IPS-15b (cell line): ENCODE data around the gene FANCI.
A peak's percentile ranks its signal among the peaks of the same experiment; 100 is the strongest.
"Not testable (repeated sequence)": the region's sequence is repeated elsewhere in the genome, so short reads cannot be mapped to it uniquely, and the experiment has no call there.

Experiments
- H3K27me3 ChIP-seq: one replicate; pipeline ENCODE4 v1.6.1; 2013; ENCODE audit warnings: low read length; ENCODE audit not compliant: control insufficient read depth, insufficient read depth
- H3K36me3 ChIP-seq: one replicate; pipeline ENCODE4 v1.6.1; 2013; ENCODE audit warnings: low read length; ENCODE audit not compliant: control insufficient read depth, insufficient read depth
- H3K4me1 ChIP-seq: one replicate; pipeline ENCODE4 v1.6.1; 2013; ENCODE audit warnings: mild to moderate bottlenecking, low read length; ENCODE audit not compliant: control insufficient read depth, insufficient read depth
- H3K4me3 ChIP-seq: one replicate; pipeline ENCODE4 v1.5.1; 2013; ENCODE audit warnings: low read depth, low read length
- H3K9ac ChIP-seq: one replicate; pipeline ENCODE4 v1.6.1; 2013; ENCODE audit warnings: low read depth, mild to moderate bottlenecking, low read length
- H3K9me3 ChIP-seq: one replicate; pipeline ENCODE4 v1.6.1; 2013; ENCODE audit warnings: mild to moderate bottlenecking, low read length; ENCODE audit not compliant: control insufficient read depth, insufficient read depth

Gene FANCI

DNA sequence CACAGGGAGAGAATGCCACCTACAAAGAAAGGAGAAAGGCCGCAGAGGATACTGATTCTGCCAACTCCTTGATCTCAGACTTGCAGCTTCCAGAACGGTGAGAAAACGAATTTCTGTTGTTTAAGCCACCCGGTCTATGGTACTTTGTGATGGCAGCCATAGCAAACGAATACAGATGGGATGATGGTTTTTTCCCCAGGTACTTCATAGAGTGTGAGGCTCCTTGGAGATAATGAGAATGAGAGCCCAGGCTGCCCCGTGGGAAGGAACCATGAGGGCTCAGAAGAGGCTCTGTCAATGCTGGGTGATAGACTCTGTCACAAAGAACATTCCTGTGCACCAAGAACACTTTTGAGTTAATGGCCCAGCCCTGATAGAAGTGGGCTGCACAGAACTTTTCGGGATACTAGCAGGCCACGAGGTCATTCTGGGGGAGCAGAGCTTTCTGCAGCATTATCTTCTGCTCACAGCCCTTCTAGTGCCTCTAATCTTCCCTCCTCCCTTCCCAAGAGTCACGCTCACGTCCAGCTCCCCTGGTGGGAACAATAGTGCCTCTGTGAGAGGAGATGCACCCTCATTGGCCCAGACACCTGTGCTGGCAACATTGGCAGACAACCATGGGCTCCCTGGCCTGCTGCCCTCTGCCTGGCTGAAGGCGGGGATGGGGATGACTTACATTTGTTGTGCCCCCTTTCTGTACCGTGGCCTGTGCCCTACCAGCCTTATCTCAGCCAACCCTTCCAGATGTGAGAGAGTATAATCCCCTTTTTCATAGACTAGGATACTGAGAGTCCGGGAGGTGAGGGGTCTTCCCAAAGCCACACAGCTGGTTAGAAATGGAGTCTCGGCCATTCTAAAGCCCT, 17.2 kb upstream of the FANCI start:
- no peaks in the 10 kb centered on the region for H3K4me1 ChIP-seq
- H3K9me3 ChIP-seq = no peaks in the 10 kb centered on the region
- H3K9ac ChIP-seq = no peak overlapping the region

DNA sequence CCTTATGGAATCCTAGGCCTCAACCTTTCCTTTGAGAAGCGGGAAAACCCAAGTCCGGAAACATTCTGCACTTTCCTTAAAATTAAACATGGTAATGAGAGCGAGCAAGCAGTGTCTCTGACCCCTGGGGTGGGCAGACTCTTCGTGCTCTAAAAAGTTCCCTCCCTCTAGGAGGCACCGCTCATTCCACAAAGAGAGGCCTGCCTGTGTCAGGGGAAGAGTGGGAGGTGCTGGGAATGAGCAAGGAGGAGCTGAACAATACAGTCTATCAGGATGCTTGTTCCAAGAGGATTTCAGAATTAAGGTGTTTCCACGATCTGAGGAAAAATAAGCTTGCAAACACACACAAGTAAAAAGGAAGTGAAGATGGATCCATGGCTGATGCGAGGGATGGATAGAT, 16.4 kb upstream of the FANCI start:
- Histone ChIP-seq H3K9me3 (no peaks in the 10 kb centered on the region), H3K27me3 (no peaks in the 10 kb centered on the region), H3K9ac (no peak overlapping the region), H3K36me3 (no peaks in the 10 kb centered on the region), H3K4me3 (no peak overlapping the region), H3K4me1 (no peaks in the 10 kb centered on the region)

More for the DNA sequence above, 17.2 kb upstream of the FANCI start:
- H3K27me3 ChIP-seq = no peaks in the 10 kb centered on the region
- H3K4me3 ChIP-seq = no peak overlapping the region
- no peaks in the 10 kb centered on the region for H3K36me3 ChIP-seq

DNA sequence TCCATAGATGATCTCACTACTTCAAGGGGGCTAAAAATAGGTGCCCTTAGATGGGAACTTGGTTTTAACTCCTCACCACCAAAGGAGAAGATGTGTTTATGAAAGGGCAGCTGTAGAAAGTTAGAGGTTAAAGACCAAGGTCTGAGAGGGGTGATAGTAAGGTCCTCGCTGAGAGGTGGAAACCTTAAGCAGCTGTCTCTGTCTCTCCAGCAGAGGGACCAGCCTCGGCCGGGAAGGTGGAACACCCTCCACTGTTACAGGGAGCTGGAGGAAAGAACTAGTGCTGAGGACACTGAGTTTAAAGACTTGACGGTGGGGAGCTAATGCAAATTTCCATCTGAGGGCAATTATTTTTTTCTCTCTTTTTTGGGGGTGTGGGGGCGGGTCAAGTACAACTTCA, 13.5 kb upstream of the FANCI start:
- Histone ChIP-seq H3K27me3 (no peaks in the 10 kb centered on the region), H3K4me3 (no peak overlapping the region), H3K9me3 (no peaks in the 10 kb centered on the region), H3K4me1 (no peaks in the 10 kb centered on the region), H3K9ac (no peak overlapping the region), H3K36me3 (no peaks in the 10 kb centered on the region)

DNA sequence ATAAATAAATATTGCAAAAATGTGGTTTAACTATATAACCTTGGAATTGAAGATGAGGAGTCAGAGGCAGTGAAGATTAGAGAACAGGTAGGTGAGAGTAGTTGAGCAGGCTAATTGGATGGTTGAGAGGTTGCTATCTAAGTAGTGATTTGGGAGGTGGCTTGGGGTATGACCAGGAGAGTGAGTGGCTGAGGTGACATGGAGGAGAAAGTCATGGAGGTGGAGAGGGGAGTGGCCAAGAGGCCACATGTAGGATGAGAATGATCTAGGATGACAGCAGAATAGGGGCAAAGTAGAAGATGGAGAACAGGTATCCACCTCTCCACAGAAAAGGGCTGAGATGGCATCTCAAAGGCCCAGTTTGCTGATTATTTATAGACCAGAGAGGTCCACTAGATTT, 11.9 kb upstream of the FANCI start:
- Histone ChIP-seq H3K36me3 (no peaks in the 10 kb centered on the region), H3K9ac (no peak overlapping the region), H3K4me1 (no peaks in the 10 kb centered on the region), H3K27me3 (no peaks in the 10 kb centered on the region), H3K9me3 (no peaks in the 10 kb centered on the region), H3K4me3 (no peak overlapping the region)

DNA sequence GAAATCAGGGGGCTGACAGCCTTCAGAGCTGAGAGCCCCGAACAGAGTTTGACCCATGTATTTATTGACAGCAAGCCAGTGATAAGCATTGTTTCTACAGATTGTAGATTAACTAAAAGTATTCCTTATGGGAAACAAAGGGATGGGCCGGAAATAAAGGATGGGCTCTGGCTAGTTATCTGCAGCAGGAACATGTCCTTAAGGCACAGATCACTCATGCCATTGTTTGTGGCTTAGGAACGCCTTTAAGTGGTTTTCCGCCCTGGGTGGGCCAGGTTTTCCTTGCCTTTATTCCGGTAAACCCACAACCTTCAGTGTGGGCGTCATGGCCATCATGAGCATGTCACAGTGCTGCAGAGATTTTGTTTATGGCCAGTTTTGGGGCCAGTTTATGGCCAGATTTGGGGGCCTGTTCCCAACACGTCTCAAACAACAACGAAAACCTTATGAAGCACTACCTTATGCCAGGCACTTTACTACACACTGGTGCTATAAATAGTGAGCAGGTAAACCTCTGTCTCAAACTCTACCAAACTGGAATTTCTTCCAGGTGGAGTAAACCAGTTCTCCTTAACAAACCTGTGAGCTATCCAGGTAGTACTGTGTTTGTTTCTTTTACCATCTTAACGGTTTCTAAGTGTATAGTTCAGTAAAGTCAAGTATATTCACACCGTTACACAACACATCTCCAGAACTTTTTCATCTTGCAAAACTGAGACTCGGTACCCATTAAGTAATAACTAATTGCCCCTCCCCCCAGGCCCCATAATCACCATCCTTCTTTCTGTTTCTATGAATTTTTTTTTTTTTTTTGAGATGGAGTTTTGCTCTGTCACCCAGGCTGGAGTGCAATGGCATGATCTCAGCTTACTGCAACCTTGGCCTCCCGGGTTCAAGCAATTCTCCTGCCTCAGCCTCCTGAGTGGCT, 3.6 kb upstream of the FANCI start:
- H3K9me3 ChIP-seq, H3K9ac ChIP-seq, H3K4me1 ChIP-seq, H3K4me3 ChIP-seq, H3K27me3 ChIP-seq, H3K36me3 ChIP-seq: not testable (repeated sequence)

DNA sequence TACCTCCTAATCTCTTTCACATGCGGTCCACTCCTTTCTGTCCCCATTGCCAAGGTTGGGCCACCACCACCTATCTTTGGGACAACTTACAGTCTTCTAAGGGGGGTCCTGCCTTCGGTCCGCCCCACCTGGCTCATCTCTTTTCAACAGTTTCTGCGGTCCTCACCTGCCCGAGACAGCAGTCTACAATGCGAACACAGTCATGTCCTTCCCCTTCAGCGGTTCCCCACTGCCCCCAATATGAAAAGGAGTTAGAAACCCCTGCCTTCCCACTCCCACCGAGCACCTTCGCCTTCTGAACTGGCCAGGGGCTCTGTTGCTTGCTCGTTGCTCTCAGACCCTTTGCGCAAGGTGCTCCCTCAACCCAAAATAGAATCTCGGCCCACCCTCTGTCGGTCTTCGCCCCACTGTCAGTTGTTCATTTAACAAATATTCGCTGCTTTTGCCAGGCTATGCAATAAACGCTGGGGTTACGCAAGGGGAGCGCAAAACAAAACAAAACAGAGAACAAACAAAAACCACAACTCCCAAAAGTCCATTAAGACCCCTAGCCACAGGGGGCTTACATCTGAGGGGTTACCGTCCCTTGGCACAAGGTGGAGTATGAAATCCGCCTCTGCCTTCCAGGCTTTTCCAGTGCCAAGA, 611 bp upstream of the FANCI start:
- Histone ChIP-seq H3K9me3 (no peaks in the 10 kb centered on the region), H3K9ac (peak overlapping the region; percentile 42), H3K4me3 (peak overlapping the region; percentile 83), H3K36me3 (no peaks in the 10 kb centered on the region), H3K27me3 (peaks cover 9% of the 10 kb centered on the region), H3K4me1 (peaks cover 3% of the 10 kb centered on the region)

DNA sequence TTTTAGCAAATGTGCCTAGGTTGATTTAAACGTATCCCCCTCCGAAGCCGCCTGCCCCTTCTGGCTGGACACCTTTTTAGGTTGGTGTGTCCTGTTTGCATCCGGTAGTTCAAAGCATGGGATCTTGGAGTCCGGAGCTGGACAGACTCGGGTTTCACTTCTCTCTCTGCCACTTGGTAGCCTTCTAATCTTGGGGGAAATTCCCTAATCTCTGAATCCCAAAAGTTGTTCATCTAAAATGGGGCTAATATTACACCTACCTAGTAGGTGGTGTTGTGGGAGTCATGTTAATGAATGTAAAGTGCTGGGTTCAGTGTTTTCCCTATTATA, 760 bp downstream of the FANCI start:
- H3K4me3 ChIP-seq = peak overlapping the region; percentile 83

DNA sequence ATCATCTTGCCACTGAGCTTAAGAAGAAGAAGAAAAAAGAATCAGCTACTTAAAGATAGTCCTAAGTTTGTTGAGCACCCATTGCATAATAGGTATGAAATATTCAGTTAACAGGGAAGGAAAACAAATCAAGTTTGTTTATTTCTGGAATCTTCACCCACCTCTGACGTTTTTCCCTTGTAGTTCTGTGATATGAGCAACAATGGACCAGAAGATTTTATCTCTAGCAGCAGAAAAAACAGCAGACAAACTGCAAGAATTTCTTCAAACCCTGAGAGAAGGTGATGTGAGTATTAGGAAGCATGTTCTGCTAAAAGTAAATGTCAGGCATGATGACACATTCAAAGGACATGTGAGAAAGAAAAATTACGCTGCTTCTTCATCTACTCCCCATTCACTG, 3.7 kb downstream of the FANCI start:
- Histone ChIP-seq H3K4me1 (peaks cover 3% of the 10 kb centered on the region), H3K27me3 (peaks cover 6% of the 10 kb centered on the region), H3K4me3 (no peak overlapping the region), H3K36me3 (peaks cover 5% of the 10 kb centered on the region), H3K9me3 (no peaks in the 10 kb centered on the region), H3K9ac (no peak overlapping the region)

More for the DNA sequence above, 760 bp downstream of the FANCI start:
- H3K27me3 ChIP-seq = peaks cover 9% of the 10 kb centered on the region
- peaks cover 3% of the 10 kb centered on the region for H3K4me1 ChIP-seq
- peaks cover 4% of the 10 kb centered on the region for H3K36me3 ChIP-seq
- no peaks in the 10 kb centered on the region for H3K9me3 ChIP-seq
- peak overlapping the region; percentile 68 for H3K9ac ChIP-seq

DNA sequence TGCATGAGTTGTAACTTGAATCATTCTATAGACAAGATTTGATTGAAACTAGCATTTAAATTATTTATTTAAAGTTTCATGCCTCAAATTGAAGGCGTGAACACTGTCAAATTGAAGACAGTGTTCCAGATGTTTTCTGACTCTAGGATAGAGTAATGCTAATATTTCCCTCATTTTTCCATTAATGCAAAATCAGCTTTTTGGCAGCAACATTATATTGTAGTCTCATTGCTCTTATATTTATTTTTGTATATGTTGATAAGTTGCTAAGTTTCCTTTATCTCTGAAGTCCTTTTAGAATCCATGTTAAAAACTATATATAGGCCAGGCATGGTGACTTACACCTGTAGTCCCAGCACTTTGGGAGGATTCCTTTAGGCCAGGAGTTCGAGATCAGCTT, 4.8 kb downstream of the FANCI start:
- H3K27me3 ChIP-seq = no peaks in the 10 kb centered on the region
- H3K9ac ChIP-seq = no peak overlapping the region
- H3K9me3 ChIP-seq = no peaks in the 10 kb centered on the region
- H3K36me3 ChIP-seq = peaks cover 5% of the 10 kb centered on the region
- no peaks in the 10 kb centered on the region for H3K4me1 ChIP-seq
- H3K4me3 ChIP-seq = no peak overlapping the region

DNA sequence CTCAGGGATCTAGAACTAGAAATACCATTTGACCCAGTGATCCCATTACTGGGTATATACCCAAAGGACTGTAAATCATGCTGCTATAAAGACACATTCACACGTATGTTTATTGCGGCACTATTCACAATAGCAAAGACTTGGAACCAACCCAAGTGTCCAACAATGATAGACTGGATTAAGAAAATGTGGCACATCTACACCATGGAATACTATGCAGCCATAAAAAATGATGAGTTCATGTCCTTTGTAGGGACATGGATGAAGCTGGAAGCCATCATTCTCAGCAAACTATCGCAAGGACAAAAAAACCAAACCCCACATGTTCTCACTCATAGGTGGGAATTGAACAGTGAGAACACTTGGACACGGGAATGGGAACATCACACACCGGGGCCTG, 6.4 kb downstream of the FANCI start:
- H3K36me3 ChIP-seq, H3K27me3 ChIP-seq, H3K9ac ChIP-seq, H3K9me3 ChIP-seq, H3K4me1 ChIP-seq, H3K4me3 ChIP-seq: not testable (repeated sequence)

DNA sequence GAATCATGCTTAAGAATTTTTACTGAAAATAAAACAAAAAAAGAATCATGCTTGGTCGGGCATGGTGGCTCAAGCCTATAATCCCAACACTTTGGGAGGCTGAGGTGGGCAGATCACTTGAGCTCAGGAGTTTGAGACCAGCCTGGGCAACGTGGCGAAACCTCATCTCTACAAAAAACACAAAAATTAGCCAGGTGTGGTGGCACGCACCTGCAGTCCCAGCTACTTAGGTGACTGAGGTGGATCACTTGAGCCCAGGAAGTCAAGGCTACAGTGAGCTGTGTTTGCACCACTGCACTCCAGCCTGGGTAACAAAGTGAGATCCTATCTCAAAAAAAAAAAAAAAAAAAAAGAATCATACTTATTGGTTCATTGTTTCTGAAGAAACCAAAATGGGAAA, 33.5 kb downstream of the FANCI start:
- H3K4me3 ChIP-seq, H3K9me3 ChIP-seq, H3K27me3 ChIP-seq, H3K36me3 ChIP-seq, H3K9ac ChIP-seq, H3K4me1 ChIP-seq: not testable (repeated sequence)
